Keratinocyte (primary cell): ENCODE measurements around the gene ANKRD37. TPM values are rescaled to one million over a fixed set of nuclear protein-coding genes. Genes with fewer than 3 reads are reported as not detected.

Experiments
- DNase-seq: peaks from one replicate; pipeline ENCODE4 v3.0.0-alpha.2; 2011; ENCODE audit warnings: low read depth, missing footprints, low spot score
- FAIRE-seq: peaks from 2 replicates; lab custom pipeline; 2011; peaks lifted over from hg19 to GRCh38; lab: Jason Lieb, UNC
- H2AFZ ChIP-seq: 2 replicates; pipeline ENCODE4 v1.6.0; 2012; ENCODE audit warnings: low read length, control low read depth, inconsistent platforms; ENCODE audit not compliant: control insufficient read depth
- H3K27ac ChIP-seq: 2 replicates; pipeline ENCODE4 v1.5.1; 2011; ENCODE audit warnings: low read length; ENCODE audit not compliant: control insufficient read depth, insufficient read depth
- H3K27me3 ChIP-seq: 3 replicates; pipeline ENCODE4 v1.6.0; 2011; ENCODE audit warnings: low read length; ENCODE audit not compliant: control insufficient read depth, insufficient read depth; ENCODE audit errors: extremely low read depth
- H3K36me3 ChIP-seq, 2 experiments: 2 replicates in 1 of 2; 3 replicates in 1 of 2; pipeline ENCODE4 v1.5.1; 2011; ENCODE audit warnings: low read length in 2 of 2, mild to moderate bottlenecking in 1 of 2; ENCODE audit not compliant: control insufficient read depth in 2 of 2, insufficient read depth in 2 of 2; ENCODE audit errors: extremely low read depth in 1 of 2
- H3K4me1 ChIP-seq: 3 replicates; pipeline ENCODE4 v1.5.1; 2011; ENCODE audit warnings: low read length; ENCODE audit not compliant: control insufficient read depth, insufficient read depth; ENCODE audit errors: extremely low read depth
- H3K4me2 ChIP-seq: 3 replicates; pipeline ENCODE4 v1.6.0; 2011; ENCODE audit warnings: low read depth, low read length; ENCODE audit not compliant: control insufficient read depth, insufficient read depth; ENCODE audit errors: extremely low read depth
- H3K4me3 ChIP-seq, 3 experiments: fragments of 200-600 bp in 1 of 3; sonication (generic) in 1 of 3; 2 replicates in 2 of 3; 3 replicates in 1 of 3; pipeline ENCODE4 v1.5.1; 2011 to 2016; ENCODE audit warnings: low read length in 3 of 3, mild to moderate bottlenecking in 3 of 3, control low read depth in 2 of 3, inconsistent platforms in 1 of 3, low read depth in 1 of 3, mixed read lengths in 1 of 3, mixed run types in 1 of 3, moderate library complexity in 1 of 3; ENCODE audit not compliant: control insufficient read depth in 2 of 3, insufficient read depth in 2 of 3; ENCODE audit errors: extremely low read depth in 1 of 3
- H3K79me2 ChIP-seq: 2 replicates; pipeline ENCODE4 v1.6.0; 2012; ENCODE audit warnings: low read length; ENCODE audit not compliant: control insufficient read depth, insufficient read depth
- H3K9ac ChIP-seq: 3 replicates; pipeline ENCODE4 v1.6.0; 2011; ENCODE audit warnings: low read length; ENCODE audit not compliant: control insufficient read depth, insufficient read depth; ENCODE audit errors: extremely low read depth
- H3K9me1 ChIP-seq: 3 replicates; pipeline ENCODE4 v1.6.0; 2011; ENCODE audit warnings: low read length; ENCODE audit not compliant: control insufficient read depth, insufficient read depth; ENCODE audit errors: extremely low read depth
- H3K9me3 ChIP-seq: 2 replicates; pipeline ENCODE4 v1.5.1; 2012; ENCODE audit warnings: low read depth, low read length; ENCODE audit not compliant: control insufficient read depth
- H4K20me1 ChIP-seq: 3 replicates; pipeline ENCODE4 v1.6.0; 2011; ENCODE audit warnings: low read length; ENCODE audit not compliant: control insufficient read depth, insufficient read depth; ENCODE audit errors: extremely low read depth
- CTCF ChIP-seq, 3 experiments: IDR thresholded peaks in 1 of 3; conservative IDR thresholded peaks in 1 of 3; optimal IDR thresholded peaks in 1 of 3; 2 replicates in 2 of 3; 3 replicates in 1 of 3; pipeline versions ENCODE3 to v1.5.1; 2011; ENCODE audit warnings: low read length in 3 of 3, mild to moderate bottlenecking in 3 of 3, moderate library complexity in 2 of 3, control low read depth in 1 of 3, inconsistent platforms in 1 of 3; ENCODE audit not compliant: insufficient read depth in 2 of 3; ENCODE audit errors: extremely low read depth in 1 of 3
- EZH2 ChIP-seq: IDR thresholded peaks from one replicate; pipeline ENCODE4 v1.6.1; 2012; ENCODE audit warnings: inconsistent platforms, mild to moderate bottlenecking, low read length, moderate library complexity
- dilution Hi-C: fragments of 300-500 bp; cut with MboI; formaldehyde crosslinking; loops from one replicate; pipeline ENCODE4 v1.7.0; 2020; ENCODE audit warnings: low sequenced_read_pairs; ENCODE audit not compliant: extremely low pct_ligation_motif_present
- polyA plus RNA-seq, 5 experiments: library from polyadenylated mRNA; depleted of rRNA in 3 of 5; stranded (reverse) in 3 of 5; stranded (forward) in 1 of 5; unstranded in 1 of 5; fragments of >200 nt; gene quantifications; 1 replicate in 1 of 5; 2 replicates in 3 of 5; 3 replicates in 1 of 5; pipeline versions ENCODE4 v1.2.1 to v1.2.3, GENCODE V29; 2011 to 2012; ENCODE audit warnings: missing spikeins in 2 of 5, low read depth in 1 of 5, low replicate concordance in 1 of 5

ANKRD37 gene
- polyA plus RNA-seq, 1 donor (not counting 4 experiments of a cell fraction or from before 2014, with no cell fraction given) = 8.0 TPM

- FAIRE-seq = no peak
- dilution Hi-C loops = no loop called here
Measured at GRCh38 chr4:185370268-185370949, 26.2 kb upstream of the ANKRD37 start.

GRCh38 chr4:185371702-185372101, 24.9 kb upstream of the ANKRD37 start:
- H4K20me1 ChIP-seq = no peaks in the 10 kb centered on the region
- no peaks in the 10 kb centered on the region for H3K79me2 ChIP-seq
- H3K27ac ChIP-seq = no peak overlapping the region
- H3K27me3 ChIP-seq = no peaks in the 10 kb centered on the region
- H3K9me3 ChIP-seq = no peaks in the 10 kb centered on the region
- H3K9me1 ChIP-seq = no peaks in the 10 kb centered on the region
- H3K4me1 ChIP-seq = no peaks in the 10 kb centered on the region
- dilution Hi-C loops = no loop called here
- no peak for DNase-seq
- no peak overlapping the region for H3K4me2 ChIP-seq
- H2AFZ ChIP-seq = no peak overlapping the region
- TF ChIP-seq EZH2 (no peak), CTCF (optimal IDR thresholded peaks at IDR 0.05 in 1 of 3, IDR thresholded peaks at IDR 0.05 in 1 of 3, conservative IDR thresholded peaks at IDR 0.05 in 1 of 3; ENCODE audit: extremely low read depth in 1 of 3, insufficient read depth in 2 of 3, low read length in 3 of 3) (no peak)
- H3K4me3 ChIP-seq = no peak overlapping the region
- peaks cover 0 to 2% of the 10 kb centered on the region in 2 experiments for H3K36me3 ChIP-seq
- FAIRE-seq = no peak
- no peak overlapping the region for H3K9ac ChIP-seq

More at GRCh38 chr4:185370268-185370949, 26.2 kb upstream of the ANKRD37 start:
- Histone ChIP-seq H3K4me1 (no peaks in the 10 kb centered on the region), H3K27ac (no peak overlapping the region), H3K9ac (no peak overlapping the region), H3K27me3 (no peaks in the 10 kb centered on the region), H3K4me2 (no peak overlapping the region), H3K4me3 (no peak overlapping the region), H3K36me3 (peaks cover 0 to 2% of the 10 kb centered on the region in 2 experiments), H3K9me3 (no peaks in the 10 kb centered on the region), H4K20me1 (no peaks in the 10 kb centered on the region), H2AFZ (no peak overlapping the region), H3K9me1 (no peaks in the 10 kb centered on the region), H3K79me2 (no peaks in the 10 kb centered on the region)
- no peak for TF ChIP-seq CTCF (optimal IDR thresholded peaks at IDR 0.05 in 1 of 3, IDR thresholded peaks at IDR 0.05 in 1 of 3, conservative IDR thresholded peaks at IDR 0.05 in 1 of 3; ENCODE audit: extremely low read depth in 1 of 3, insufficient read depth in 2 of 3, low read length in 3 of 3)
- no peak for TF ChIP-seq EZH2
- DNase-seq = no peak
